ENCODE measurements around the gene STKLD1.

STKLD1 gene

GRCh38 chr9:133397895-133398294 is 21.7 kb downstream of the STKLD1 start:
- Histone ChIP-seq H3K4me2 (no peak overlapping the region), H3K36me3 (ENCODE audit: insufficient read depth) (no peaks in the 10 kb centered on the region), H3K4me1 (ENCODE audit: low read depth, poor library complexity, severe bottlenecking) (no peaks in the 10 kb centered on the region), H2AFZ (ENCODE audit: low read depth) (no peak overlapping the region), H3K27ac (no peak overlapping the region), H3K27me3 (ENCODE audit: insufficient read depth, low read depth) (peaks cover 41% of the 10 kb centered on the region), H3K4me3 (IDR thresholded peaks at IDR 0.05; ENCODE audit: insufficient read depth, low read depth, low read length) (no peak overlapping the region), H3K79me2 (ENCODE audit: insufficient read depth, low read depth) (no peaks in the 10 kb centered on the region), H4K20me1 (ENCODE audit: insufficient read depth) (no peaks in the 10 kb centered on the region), H3K9ac (no peak overlapping the region)
- no peak for TF ChIP-seq CTCF (conservative IDR thresholded peaks at IDR 0.05; ENCODE audit: low read depth, low read length)

- Histone ChIP-seq H3K4me1 (ENCODE audit: low read depth, poor library complexity, severe bottlenecking) (no peaks in the 10 kb centered on the region), H3K79me2 (ENCODE audit: insufficient read depth, low read depth) (no peaks in the 10 kb centered on the region), H3K4me2 (no peak overlapping the region), H4K20me1 (ENCODE audit: insufficient read depth) (no peaks in the 10 kb centered on the region), H3K4me3 (IDR thresholded peaks at IDR 0.05; ENCODE audit: insufficient read depth, low read depth, low read length) (no peak overlapping the region), H3K27me3 (ENCODE audit: insufficient read depth, low read depth) (peaks cover 25% of the 10 kb centered on the region; the same call in 1 of the 2 replicates), H2AFZ (ENCODE audit: low read depth) (no peak overlapping the region), H3K27ac (no peak overlapping the region), H3K9ac (no peak overlapping the region), H3K36me3 (ENCODE audit: insufficient read depth) (no peaks in the 10 kb centered on the region)
- no peak for TF ChIP-seq CTCF (conservative IDR thresholded peaks at IDR 0.05; ENCODE audit: low read depth, low read length)
Measured at GRCh38 chr9:133400292-133400691, 24.1 kb downstream of the STKLD1 start.

GRCh38 chr9:133401588-133401987 is 25.4 kb downstream of the STKLD1 start:
- no peaks in the 10 kb centered on the region for H3K79me2 ChIP-seq (ENCODE audit: insufficient read depth, low read depth)
- H4K20me1 ChIP-seq (ENCODE audit: insufficient read depth), result no peaks in the 10 kb centered on the region
- peaks cover 12% of the 10 kb centered on the region; the same call in 1 of the 2 replicates for H3K27me3 ChIP-seq (ENCODE audit: insufficient read depth, low read depth)
- TF ChIP-seq CTCF (conservative IDR thresholded peaks at IDR 0.05; ENCODE audit: low read depth, low read length), result no peak
- H3K9ac ChIP-seq, result no peak overlapping the region
- H3K4me1 ChIP-seq (ENCODE audit: low read depth, poor library complexity, severe bottlenecking), result no peaks in the 10 kb centered on the region
- H3K4me2 ChIP-seq, result no peak overlapping the region
- no peak overlapping the region for H3K27ac ChIP-seq
- no peak overlapping the region for H3K4me3 ChIP-seq (IDR thresholded peaks at IDR 0.05; ENCODE audit: insufficient read depth, low read depth, low read length)
- H2AFZ ChIP-seq (ENCODE audit: low read depth), result no peak overlapping the region
- no peaks in the 10 kb centered on the region for H3K36me3 ChIP-seq (ENCODE audit: insufficient read depth)

- Histone ChIP-seq H3K79me2 (ENCODE audit: insufficient read depth, low read depth) (no peaks in the 10 kb centered on the region), H3K4me1 (ENCODE audit: low read depth, poor library complexity, severe bottlenecking) (no peaks in the 10 kb centered on the region), H2AFZ (ENCODE audit: low read depth) (no peak overlapping the region), H3K27ac (no peak overlapping the region), H3K27me3 (ENCODE audit: insufficient read depth, low read depth) (peaks cover 8% of the 10 kb centered on the region; the same call in 1 of the 2 replicates), H3K4me3 (IDR thresholded peaks at IDR 0.05; ENCODE audit: insufficient read depth, low read depth, low read length) (no peak overlapping the region), H3K9ac (no peak overlapping the region), H3K4me2 (no peak overlapping the region), H4K20me1 (ENCODE audit: insufficient read depth) (no peaks in the 10 kb centered on the region), H3K36me3 (ENCODE audit: insufficient read depth) (no peaks in the 10 kb centered on the region)
- no peak for TF ChIP-seq CTCF (conservative IDR thresholded peaks at IDR 0.05; ENCODE audit: low read depth, low read length)
Measured at GRCh38 chr9:133402689-133403088, 26.5 kb downstream of the STKLD1 start.
